ENCODE results near the gene HTT. TPM values are rescaled to one million over a fixed set of nuclear protein-coding genes. Genes with fewer than 3 reads are reported as not detected.

Gene HTT
- total RNA-seq, 1 donor from 2014 or later, result 20.0 TPM

DNA sequence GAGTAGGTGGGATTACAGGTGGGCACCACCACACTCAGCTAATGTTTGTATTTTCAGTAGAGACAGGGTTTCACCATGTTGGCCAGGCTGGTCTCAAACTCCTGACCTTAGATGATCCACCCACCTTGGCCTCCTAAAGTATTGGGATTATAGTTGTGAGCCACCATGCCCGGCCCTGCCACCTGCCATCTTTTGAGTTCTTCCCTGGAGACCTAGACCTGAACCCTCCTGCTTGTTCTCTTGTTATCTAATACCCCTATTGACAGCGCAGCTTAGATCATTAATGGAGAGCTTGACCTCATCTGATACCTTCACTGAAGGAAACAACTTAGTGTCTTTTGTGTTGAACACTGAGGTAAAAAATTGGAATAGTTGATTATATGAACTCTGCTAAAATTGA is 53.6 kb downstream of the HTT start:
- Histone ChIP-seq H3K4me1 (peaks cover 11% of the 10 kb centered on the region), H3K9me3 (replicated peaks) (no peaks in the 10 kb centered on the region), H3K4me3 (no peak overlapping the region), H3K36me3 (peaks cover 74% of the 10 kb centered on the region), H3K27ac (replicated peaks) (no peak overlapping the region), H3K27me3 (ENCODE audit: low read depth) (no peaks in the 10 kb centered on the region)
- intact Hi-C loops (cut with micrococcal nuclease), result no loop called here
- DNase-seq, result no peak
- TF ChIP-seq, protein P1, sequence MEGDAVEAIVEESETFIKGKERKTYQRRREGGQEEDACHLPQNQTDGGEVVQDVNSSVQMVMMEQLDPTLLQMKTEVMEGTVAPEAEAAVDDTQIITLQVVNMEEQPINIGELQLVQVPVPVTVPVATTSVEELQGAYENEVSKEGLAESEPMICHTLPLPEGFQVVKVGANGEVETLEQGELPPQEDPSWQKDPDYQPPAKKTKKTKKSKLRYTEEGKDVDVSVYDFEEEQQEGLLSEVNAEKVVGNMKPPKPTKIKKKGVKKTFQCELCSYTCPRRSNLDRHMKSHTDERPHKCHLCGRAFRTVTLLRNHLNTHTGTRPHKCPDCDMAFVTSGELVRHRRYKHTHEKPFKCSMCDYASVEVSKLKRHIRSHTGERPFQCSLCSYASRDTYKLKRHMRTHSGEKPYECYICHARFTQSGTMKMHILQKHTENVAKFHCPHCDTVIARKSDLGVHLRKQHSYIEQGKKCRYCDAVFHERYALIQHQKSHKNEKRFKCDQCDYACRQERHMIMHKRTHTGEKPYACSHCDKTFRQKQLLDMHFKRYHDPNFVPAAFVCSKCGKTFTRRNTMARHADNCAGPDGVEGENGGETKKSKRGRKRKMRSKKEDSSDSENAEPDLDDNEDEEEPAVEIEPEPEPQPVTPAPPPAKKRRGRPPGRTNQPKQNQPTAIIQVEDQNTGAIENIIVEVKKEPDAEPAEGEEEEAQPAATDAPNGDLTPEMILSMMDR (IDR thresholded peaks at IDR 0.05; ENCODE audit: borderline replicate concordance), result no peak

DNA sequence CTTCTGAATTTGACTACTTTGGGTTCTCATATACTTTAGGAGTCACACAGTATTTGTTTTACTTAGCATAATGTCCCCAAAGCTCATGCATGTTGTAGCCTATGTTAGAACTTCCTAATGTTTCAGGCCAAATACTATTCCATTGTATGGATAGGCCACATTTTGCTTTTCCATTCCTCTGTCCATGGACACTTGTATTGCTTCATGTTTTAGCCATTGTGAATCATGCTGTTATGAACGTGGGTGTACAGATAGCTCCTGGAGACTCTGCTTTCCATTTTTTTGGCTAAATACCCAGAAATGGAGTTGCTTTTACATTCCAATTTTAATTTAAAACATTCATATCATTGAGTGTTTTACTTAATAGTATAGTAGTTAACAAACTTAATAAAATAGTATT is 54.5 kb downstream of the HTT start:
- Histone ChIP-seq H3K4me1 (peaks cover 2% of the 10 kb centered on the region), H3K27me3 (ENCODE audit: low read depth) (no peaks in the 10 kb centered on the region), H3K9me3 (replicated peaks) (no peaks in the 10 kb centered on the region), H3K4me3 (no peak overlapping the region), H3K36me3 (peaks cover 83% of the 10 kb centered on the region), H3K27ac (replicated peaks) (no peak overlapping the region)
- no peak for DNase-seq
- intact Hi-C loops (cut with micrococcal nuclease), result no loop called here
- TF ChIP-seq, protein P1 (IDR thresholded peaks at IDR 0.05; ENCODE audit: borderline replicate concordance), result no peak

DNA sequence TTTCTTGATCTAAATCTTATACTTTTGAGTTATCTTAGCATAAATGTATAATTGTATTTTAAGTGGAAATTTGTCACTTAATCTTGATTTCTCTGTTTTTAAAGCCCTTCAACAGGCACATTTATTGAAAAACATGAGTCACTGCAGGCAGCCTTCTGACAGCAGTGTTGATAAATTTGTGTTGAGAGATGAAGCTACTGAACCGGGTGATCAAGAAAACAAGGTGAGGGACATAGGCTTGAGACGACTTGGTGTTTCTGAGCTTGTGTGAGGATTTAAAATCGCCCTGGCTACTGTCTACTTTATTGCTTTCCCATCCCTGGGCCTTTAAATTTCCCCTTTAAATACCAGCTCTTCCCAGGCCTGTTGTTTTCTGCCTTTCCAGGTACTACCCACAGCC is 55.7 kb downstream of the HTT start:
- DNase-seq, result no peak
- intact Hi-C loops (cut with micrococcal nuclease), result no loop called here
- Histone ChIP-seq H3K27ac (replicated peaks) (no peak overlapping the region), H3K4me1 (no peaks in the 10 kb centered on the region), H3K36me3 (peaks cover 95% of the 10 kb centered on the region), H3K9me3 (replicated peaks) (no peaks in the 10 kb centered on the region), H3K4me3 (no peak overlapping the region), H3K27me3 (ENCODE audit: low read depth) (no peaks in the 10 kb centered on the region)
- TF ChIP-seq, protein P1 (IDR thresholded peaks at IDR 0.05; ENCODE audit: borderline replicate concordance), result no peak

DNA sequence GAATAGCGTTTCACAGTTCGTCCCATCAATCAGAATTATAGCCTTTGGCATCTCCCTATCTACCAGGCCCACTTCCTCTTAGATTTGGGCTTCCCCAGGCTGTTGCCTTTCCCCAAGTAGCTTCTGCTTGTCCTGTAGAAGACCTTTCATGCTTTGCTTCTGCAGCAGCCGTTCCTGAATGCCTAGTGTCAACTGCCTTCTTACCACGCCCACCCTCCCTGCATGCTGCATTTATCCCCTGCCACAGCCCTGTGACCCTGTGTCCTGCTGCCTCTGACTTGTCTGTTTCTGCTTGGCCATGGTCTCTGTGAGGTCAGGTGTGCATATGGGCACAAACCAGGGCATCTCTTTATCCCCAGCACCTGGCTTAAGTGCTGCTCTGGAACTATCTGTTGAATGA is 56.3 kb downstream of the HTT start:
- no peaks in the 10 kb centered on the region for H3K27me3 ChIP-seq (ENCODE audit: low read depth)
- TF ChIP-seq, protein P1 (IDR thresholded peaks at IDR 0.05; ENCODE audit: borderline replicate concordance), result no peak
- DNase-seq, result no peak
- no peaks in the 10 kb centered on the region for H3K9me3 ChIP-seq (replicated peaks)
- intact Hi-C loops (cut with micrococcal nuclease), result no loop called here
- peaks cover 96% of the 10 kb centered on the region for H3K36me3 ChIP-seq
- no peaks in the 10 kb centered on the region for H3K4me1 ChIP-seq
- H3K4me3 ChIP-seq, result no peak overlapping the region
- H3K27ac ChIP-seq (replicated peaks), result no peak overlapping the region

DNA sequence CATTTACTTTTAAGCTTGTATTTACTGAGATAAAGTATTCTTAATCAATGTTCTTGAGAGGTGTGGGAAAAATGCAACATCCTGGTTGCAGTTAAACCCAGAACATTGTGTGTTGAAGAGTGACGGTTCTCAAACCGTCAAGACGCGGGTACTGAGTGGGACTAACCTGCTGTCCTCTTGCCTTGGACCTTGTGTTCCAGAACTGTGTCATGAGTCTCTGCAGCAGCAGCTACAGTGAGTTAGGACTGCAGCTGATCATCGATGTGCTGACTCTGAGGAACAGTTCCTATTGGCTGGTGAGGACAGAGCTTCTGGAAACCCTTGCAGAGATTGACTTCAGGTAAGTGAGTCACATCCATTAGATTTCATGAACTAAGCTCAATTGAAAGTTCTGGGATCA is 59.7 kb downstream of the HTT start:
- no peak for DNase-seq
- H3K27me3 ChIP-seq (ENCODE audit: low read depth), result no peaks in the 10 kb centered on the region
- no peak overlapping the region for H3K27ac ChIP-seq (replicated peaks)
- H3K4me3 ChIP-seq, result no peak overlapping the region
- H3K9me3 ChIP-seq (replicated peaks), result no peaks in the 10 kb centered on the region
- intact Hi-C loops (cut with micrococcal nuclease), result no loop called here
- TF ChIP-seq, protein P1 (IDR thresholded peaks at IDR 0.05; ENCODE audit: borderline replicate concordance), result no peak
- no peaks in the 10 kb centered on the region for H3K4me1 ChIP-seq
- peaks cover 89% of the 10 kb centered on the region for H3K36me3 ChIP-seq
